Measurements from ENCODE around the gene DSCAM.
"Not testable (repeated sequence)": the region's sequence is repeated elsewhere in the genome, so short reads cannot be mapped to it uniquely, and the experiment has no call there.

The DSCAM gene

GRCh38 chr21:40284409-40284808 is 562.5 kb downstream of the DSCAM start:
- H3K9me3 Mint-ChIP-seq, result peaks cover 8 to 15% of the 10 kb centered on the region in 2 donors
- H3K4me3 Mint-ChIP-seq, result no peak overlapping the region
- no peaks in the 10 kb centered on the region for H3K27me3 Mint-ChIP-seq
- no peaks in the 10 kb centered on the region for H3K4me1 Mint-ChIP-seq (ENCODE audit: low read depth in 2 of 2)
- no peak overlapping the region for H3K27ac Mint-ChIP-seq
- ATAC-seq (replicated peaks) (no peak), DNase-seq (no peak)
- no peaks in the 10 kb centered on the region for H3K36me3 Mint-ChIP-seq (ENCODE audit: insufficient read depth)

GRCh38 chr21:40282912-40283886 is 563.8 kb downstream of the DSCAM start:
- no peak for DNase-seq
- no peak overlapping the region for H3K27ac Mint-ChIP-seq
- no peak for ATAC-seq (replicated peaks)
- H3K9me3 Mint-ChIP-seq, result peaks cover 6 to 15% of the 10 kb centered on the region in 2 donors
- H3K36me3 Mint-ChIP-seq (ENCODE audit: insufficient read depth), result no peaks in the 10 kb centered on the region
- no peaks in the 10 kb centered on the region for H3K4me1 Mint-ChIP-seq (ENCODE audit: low read depth in 2 of 2)
- no peak overlapping the region for H3K4me3 Mint-ChIP-seq
- no peaks in the 10 kb centered on the region for H3K27me3 Mint-ChIP-seq

- Mint-ChIP-seq H3K4me3 (no peak overlapping the region), H3K4me1 (ENCODE audit: low read depth in 2 of 2) (no peaks in the 10 kb centered on the region), H3K36me3 (ENCODE audit: insufficient read depth) (no peaks in the 10 kb centered on the region), H3K27ac (no peak overlapping the region), H3K27me3 (no peaks in the 10 kb centered on the region), H3K9me3 (peaks cover 0 to 6% of the 10 kb centered on the region in 2 donors)
- no peak for ATAC-seq (replicated peaks)
- no peak for DNase-seq
Observed at GRCh38 chr21:40278345-40278744, 568.6 kb downstream of the DSCAM start.

GRCh38 chr21:40276001-40276400 is 571.0 kb downstream of the DSCAM start:
- Mint-ChIP-seq H3K27me3 (no peaks in the 10 kb centered on the region), H3K9me3 (peaks cover 6 to 10% of the 10 kb centered on the region in 2 donors), H3K4me1 (ENCODE audit: low read depth in 2 of 2) (no peaks in the 10 kb centered on the region), H3K27ac (no peak overlapping the region), H3K36me3 (ENCODE audit: insufficient read depth) (no peaks in the 10 kb centered on the region), H3K4me3 (no peak overlapping the region)
- ATAC-seq (replicated peaks) (no peak), DNase-seq (no peak)

GRCh38 chr21:40272037-40272436 is 574.9 kb downstream of the DSCAM start:
- Mint-ChIP-seq H3K9me3 (peaks cover 8 to 10% of the 10 kb centered on the region in 2 donors), H3K4me3 (no peak overlapping the region), H3K27me3 (no peaks in the 10 kb centered on the region), H3K36me3 (ENCODE audit: insufficient read depth) (no peaks in the 10 kb centered on the region), H3K27ac (no peak overlapping the region), H3K4me1 (ENCODE audit: low read depth in 2 of 2) (no peaks in the 10 kb centered on the region)
- DNase-seq, result no peak
- no peak for ATAC-seq (replicated peaks)

- no peak overlapping the region for H3K27ac Mint-ChIP-seq
- no peaks in the 10 kb centered on the region for H3K36me3 Mint-ChIP-seq (ENCODE audit: insufficient read depth)
- no peaks in the 10 kb centered on the region for H3K27me3 Mint-ChIP-seq
- H3K9me3 Mint-ChIP-seq, result peaks cover 8 to 10% of the 10 kb centered on the region in 2 donors
- DNase-seq (no peak), ATAC-seq (replicated peaks) (no peak)
- H3K4me1 Mint-ChIP-seq (ENCODE audit: low read depth in 2 of 2), result no peaks in the 10 kb centered on the region
- no peak overlapping the region for H3K4me3 Mint-ChIP-seq
Observed at GRCh38 chr21:40271164-40271563, 575.8 kb downstream of the DSCAM start.

GRCh38 chr21:40270047-40270446 is 576.9 kb downstream of the DSCAM start:
- Mint-ChIP-seq H3K4me1 (ENCODE audit: low read depth in 2 of 2) (no peaks in the 10 kb centered on the region), H3K36me3 (ENCODE audit: insufficient read depth) (no peaks in the 10 kb centered on the region), H3K9me3 (peaks cover 6 to 10% of the 10 kb centered on the region in 2 donors), H3K27me3 (no peaks in the 10 kb centered on the region), H3K4me3 (no peak overlapping the region), H3K27ac (no peak overlapping the region)
- DNase-seq (no peak), ATAC-seq (replicated peaks) (no peak)

- H3K36me3 Mint-ChIP-seq (ENCODE audit: insufficient read depth), result no peaks in the 10 kb centered on the region
- H3K4me1 Mint-ChIP-seq (ENCODE audit: low read depth in 2 of 2), result no peaks in the 10 kb centered on the region
- no peaks in the 10 kb centered on the region for H3K27me3 Mint-ChIP-seq
Observed at GRCh38 chr21:40269239-40269638, 577.7 kb downstream of the DSCAM start.

GRCh38 chr21:40258456-40258855 is 588.5 kb downstream of the DSCAM start:
- H3K9me3 Mint-ChIP-seq, result peaks cover 10 to 14% of the 10 kb centered on the region in 2 donors
- H3K27me3 Mint-ChIP-seq; H3K4me3 Mint-ChIP-seq; ATAC-seq (replicated peaks); DNase-seq; H3K27ac Mint-ChIP-seq; H3K36me3 Mint-ChIP-seq (ENCODE audit: insufficient read depth); H3K4me1 Mint-ChIP-seq (ENCODE audit: low read depth in 2 of 2): not testable (repeated sequence)

More at GRCh38 chr21:40269239-40269638, 577.7 kb downstream of the DSCAM start:
- peaks cover 8 to 10% of the 10 kb centered on the region in 2 donors for H3K9me3 Mint-ChIP-seq
- ATAC-seq (replicated peaks) (no peak), DNase-seq (no peak)
- H3K27ac Mint-ChIP-seq, result no peak overlapping the region
- no peak overlapping the region for H3K4me3 Mint-ChIP-seq

GRCh38 chr21:40257342-40257741 is 589.6 kb downstream of the DSCAM start:
- Mint-ChIP-seq H3K4me1 (ENCODE audit: low read depth in 2 of 2) (no peaks in the 10 kb centered on the region), H3K4me3 (no peak overlapping the region), H3K9me3 (peaks cover 10 to 14% of the 10 kb centered on the region in 2 donors), H3K36me3 (ENCODE audit: insufficient read depth) (no peaks in the 10 kb centered on the region), H3K27me3 (no peaks in the 10 kb centered on the region), H3K27ac (no peak overlapping the region)
- DNase-seq (no peak), ATAC-seq (replicated peaks) (no peak)

- no peaks in the 10 kb centered on the region for H3K27me3 Mint-ChIP-seq
- H3K27ac Mint-ChIP-seq, result no peak overlapping the region
- no peaks in the 10 kb centered on the region for H3K4me1 Mint-ChIP-seq (ENCODE audit: low read depth in 2 of 2)
- ATAC-seq (replicated peaks), result no peak
- no peak for DNase-seq
- H3K4me3 Mint-ChIP-seq, result no peak overlapping the region
- H3K36me3 Mint-ChIP-seq (ENCODE audit: insufficient read depth), result no peaks in the 10 kb centered on the region
- H3K9me3 Mint-ChIP-seq, result peaks cover 14 to 25% of the 10 kb centered on the region in 2 donors
Observed at GRCh38 chr21:40255518-40256444, 591.2 kb downstream of the DSCAM start.

GRCh38 chr21:40254540-40255465 is 592.2 kb downstream of the DSCAM start:
- ATAC-seq (replicated peaks), result no peak
- H3K27me3 Mint-ChIP-seq, result no peaks in the 10 kb centered on the region
- H3K27ac Mint-ChIP-seq, result no peak overlapping the region

More at GRCh38 chr21:40254540-40255465, 592.2 kb downstream of the DSCAM start:
- DNase-seq, result no peak
- Mint-ChIP-seq H3K4me1 (ENCODE audit: low read depth in 2 of 2) (no peaks in the 10 kb centered on the region), H3K9me3 (peaks cover 14 to 26% of the 10 kb centered on the region in 2 donors), H3K4me3 (no peak overlapping the region), H3K36me3 (ENCODE audit: insufficient read depth) (no peaks in the 10 kb centered on the region)

Measured in effector memory CD8-positive, alpha-beta T cell (primary cell).